Ovary (tissue), 3 donors: ENCODE measurements around the gene TNFRSF13B.

Source experiments
- CTCF ChIP-seq, 3 donors: fragments of 450-650 bp in 2 of 3; fragments of 200-600 bp in 1 of 3; IDR thresholded peaks; one replicate each; pipeline versions ENCODE4 v1.5.1 to v1.8.0; 2016 to 2022; ENCODE audit warnings: antibody characterized with exemption in 3 of 3, mild to moderate bottlenecking in 1 of 3
- EP300 ChIP-seq: sonication (generic); formaldehyde crosslinking; IDR thresholded peaks from one replicate; pipeline ENCODE4 v1.6.1; 2017; ENCODE audit warnings: antibody characterized with exemption
- POLR2A ChIP-seq: fragments of 450-650 bp; IDR thresholded peaks from one replicate; pipeline ENCODE4 v1.6.1; 2017; ENCODE audit warnings: antibody characterized with exemption, mild to moderate bottlenecking, moderate library complexity
- donor health status: DM: no; HTN: no; CAD: no.

GRCh38 chr17:16971458-16972338 lies at the start of gene TNFRSF13B:
- TF ChIP-seq CTCF (IDR thresholded peaks at IDR 0.05) (no peak), POLR2A (no peak), EP300 (no peak)
